Inflammatory macrophage treated with lipopolysaccharide for 1 hour (primary cell): ENCODE results near the gene PROC.

Experiments
- DNase-seq, 2 donors: peaks; one replicate each; pipeline ENCODE4 v3.0.0-alpha.2; 2020 to 2022

PROC gene

DNA sequence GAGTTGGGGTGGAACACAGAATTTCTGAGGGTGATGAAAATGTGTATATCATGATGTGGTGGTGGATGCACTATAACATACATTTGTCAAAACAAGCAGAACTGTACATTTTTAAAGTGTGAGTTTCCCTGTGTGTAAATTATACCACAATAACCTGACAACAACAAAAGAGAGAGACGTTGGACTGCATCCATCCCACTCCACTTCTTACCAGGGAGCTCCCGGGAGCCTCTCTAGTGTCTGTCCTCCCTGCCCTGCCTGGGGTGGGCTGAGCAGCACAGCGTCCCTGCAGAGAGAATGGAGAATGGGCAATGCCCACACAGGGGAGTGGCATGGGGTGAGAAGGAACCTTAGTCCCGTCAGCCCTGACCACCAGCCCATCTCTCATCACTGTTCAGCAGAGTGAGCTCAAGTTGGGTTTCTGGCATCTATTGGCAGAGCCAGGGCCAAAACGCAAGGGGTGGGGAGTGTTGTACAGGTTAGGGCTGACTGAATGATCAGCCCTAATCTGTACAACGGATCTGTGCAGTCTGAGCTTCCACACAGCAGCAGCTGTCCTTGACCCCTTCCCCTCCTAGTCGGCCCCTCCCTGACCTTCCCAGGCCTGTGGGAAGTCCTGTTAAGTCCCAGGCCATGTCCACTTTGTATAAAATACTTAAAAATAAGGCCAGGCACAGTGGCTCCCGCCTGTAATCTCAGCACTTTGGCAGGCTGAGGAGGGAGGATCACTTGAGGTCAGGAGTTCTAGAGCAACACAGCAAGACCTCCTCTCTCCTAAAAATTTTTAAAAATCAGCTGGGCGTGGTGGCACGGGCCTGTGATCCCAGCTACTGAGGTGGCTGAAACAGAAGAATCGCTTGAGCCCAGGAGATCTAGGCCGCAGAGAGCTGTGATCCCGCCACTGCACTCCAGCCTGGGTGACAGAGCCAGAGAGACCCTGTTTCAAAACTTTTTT, 3.3 kb upstream of the PROC start:
- DNase-seq: no peak

DNA sequence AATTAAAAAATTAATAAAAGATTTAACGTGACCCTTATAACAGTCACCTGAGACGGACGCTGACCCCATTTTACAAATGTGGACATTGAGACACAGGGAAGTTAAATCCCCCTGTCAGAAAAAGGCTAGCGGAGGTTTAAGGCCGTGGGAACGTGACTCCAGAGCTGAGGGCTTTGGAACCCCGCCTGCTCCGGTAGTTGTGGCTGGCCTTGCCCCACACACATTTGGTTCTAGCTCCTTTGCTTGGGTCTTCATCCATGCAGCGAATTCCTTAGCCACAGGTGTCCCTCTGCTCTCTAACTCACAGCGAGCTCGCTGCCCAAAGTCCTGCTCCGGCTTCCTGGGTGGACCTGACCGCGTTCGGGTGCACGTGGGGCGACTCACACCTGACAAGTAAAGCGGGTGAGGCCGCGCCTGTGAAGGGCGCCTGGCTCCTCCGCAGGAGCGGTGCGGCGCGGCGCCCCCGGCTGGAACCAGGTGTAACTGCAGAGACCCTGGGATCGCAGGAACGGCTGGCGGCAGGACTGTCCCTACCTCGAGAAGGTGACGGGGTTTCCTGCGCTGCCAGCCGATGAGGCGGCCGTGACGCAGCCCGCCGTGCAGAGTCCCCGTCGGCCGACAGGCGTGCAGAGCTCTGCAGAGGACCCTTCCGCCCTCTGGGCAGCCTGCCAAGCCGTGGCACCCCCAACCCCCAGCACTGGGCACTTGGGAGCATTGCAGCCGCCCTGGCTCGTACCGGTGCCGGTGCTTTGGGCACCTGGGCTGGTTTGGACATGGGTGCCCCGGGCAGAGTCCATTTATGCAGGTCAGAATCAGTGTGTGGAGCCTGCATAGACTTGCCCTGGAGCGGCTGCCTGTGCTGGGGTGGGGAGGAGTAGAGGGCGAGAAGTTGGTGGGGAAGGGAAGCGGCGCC, 2.4 kb upstream of the PROC start:
- no peak for DNase-seq

DNA sequence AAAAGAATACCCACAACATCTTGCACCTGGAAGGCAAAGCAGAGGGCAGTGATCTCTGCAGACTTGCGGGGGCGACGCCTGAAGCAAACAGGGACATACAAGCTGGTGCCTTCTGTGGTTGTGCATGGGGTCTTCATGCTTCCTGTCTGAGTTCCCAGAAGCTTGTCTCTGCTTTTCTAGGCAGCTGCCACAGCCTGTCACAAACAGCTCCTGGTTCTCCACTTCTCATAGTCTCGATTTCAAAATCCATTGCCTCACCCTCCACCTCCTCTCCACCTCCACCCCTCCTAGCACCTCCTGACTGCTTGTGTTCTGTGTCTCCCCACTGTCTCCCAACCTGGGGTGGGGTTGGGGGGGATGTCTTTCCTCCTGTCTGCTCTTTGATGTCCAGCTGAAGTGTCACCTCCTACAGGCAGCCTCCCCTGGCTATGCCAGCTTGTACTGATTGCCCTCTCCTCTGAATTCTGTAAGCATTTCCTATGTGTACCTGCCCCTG, 1.7 kb upstream of the PROC start:
- DNase-seq: no peak

DNA sequence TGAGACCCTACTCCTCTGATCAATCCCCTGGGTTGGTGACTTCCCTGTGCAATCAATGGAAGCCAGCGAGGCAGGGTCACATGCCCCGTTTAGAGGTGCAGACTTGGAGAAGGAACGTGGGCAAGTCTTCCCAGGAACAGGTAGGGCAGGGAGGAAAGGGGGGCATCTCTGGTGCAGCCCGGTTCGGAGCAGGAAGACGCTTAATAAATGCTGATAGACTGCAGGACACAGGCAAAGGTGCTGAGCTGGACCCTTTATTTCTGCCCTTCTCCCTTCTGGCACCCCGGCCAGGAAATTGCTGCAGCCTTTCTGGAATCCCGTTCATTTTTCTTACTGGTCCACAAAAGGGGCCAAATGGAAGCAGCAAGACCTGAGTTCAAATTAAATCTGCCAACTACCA, 821 bp upstream of the PROC start:
- no peak for DNase-seq

DNA sequence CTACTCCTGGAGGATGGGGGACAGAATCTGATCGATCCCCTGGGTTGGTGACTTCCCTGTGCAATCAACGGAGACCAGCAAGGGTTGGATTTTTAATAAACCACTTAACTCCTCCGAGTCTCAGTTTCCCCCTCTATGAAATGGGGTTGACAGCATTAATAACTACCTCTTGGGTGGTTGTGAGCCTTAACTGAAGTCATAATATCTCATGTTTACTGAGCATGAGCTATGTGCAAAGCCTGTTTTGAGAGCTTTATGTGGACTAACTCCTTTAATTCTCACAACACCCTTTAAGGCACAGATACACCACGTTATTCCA, 844 bp downstream of the PROC start:
- no peak for DNase-seq

DNA sequence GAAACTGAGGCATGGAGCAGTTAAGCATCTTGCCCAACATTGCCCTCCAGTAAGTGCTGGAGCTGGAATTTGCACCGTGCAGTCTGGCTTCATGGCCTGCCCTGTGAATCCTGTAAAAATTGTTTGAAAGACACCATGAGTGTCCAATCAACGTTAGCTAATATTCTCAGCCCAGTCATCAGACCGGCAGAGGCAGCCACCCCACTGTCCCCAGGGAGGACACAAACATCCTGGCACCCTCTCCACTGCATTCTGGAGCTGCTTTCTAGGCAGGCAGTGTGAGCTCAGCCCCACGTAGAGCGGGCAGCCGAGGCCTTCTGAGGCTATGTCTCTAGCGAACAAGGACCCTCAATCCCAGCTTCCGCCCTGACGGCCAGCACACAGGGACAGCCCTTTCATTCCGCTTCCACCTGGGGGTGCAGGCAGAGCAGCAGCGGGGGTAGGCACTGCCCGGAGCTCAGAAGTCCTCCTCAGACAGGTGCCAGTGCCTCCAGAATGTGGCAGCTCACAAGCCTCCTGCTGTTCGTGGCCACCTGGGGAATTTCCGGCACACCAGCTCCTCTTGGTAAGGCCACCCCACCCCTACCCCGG, 1.3 kb downstream of the PROC start:
- DNase-seq: no peak

DNA sequence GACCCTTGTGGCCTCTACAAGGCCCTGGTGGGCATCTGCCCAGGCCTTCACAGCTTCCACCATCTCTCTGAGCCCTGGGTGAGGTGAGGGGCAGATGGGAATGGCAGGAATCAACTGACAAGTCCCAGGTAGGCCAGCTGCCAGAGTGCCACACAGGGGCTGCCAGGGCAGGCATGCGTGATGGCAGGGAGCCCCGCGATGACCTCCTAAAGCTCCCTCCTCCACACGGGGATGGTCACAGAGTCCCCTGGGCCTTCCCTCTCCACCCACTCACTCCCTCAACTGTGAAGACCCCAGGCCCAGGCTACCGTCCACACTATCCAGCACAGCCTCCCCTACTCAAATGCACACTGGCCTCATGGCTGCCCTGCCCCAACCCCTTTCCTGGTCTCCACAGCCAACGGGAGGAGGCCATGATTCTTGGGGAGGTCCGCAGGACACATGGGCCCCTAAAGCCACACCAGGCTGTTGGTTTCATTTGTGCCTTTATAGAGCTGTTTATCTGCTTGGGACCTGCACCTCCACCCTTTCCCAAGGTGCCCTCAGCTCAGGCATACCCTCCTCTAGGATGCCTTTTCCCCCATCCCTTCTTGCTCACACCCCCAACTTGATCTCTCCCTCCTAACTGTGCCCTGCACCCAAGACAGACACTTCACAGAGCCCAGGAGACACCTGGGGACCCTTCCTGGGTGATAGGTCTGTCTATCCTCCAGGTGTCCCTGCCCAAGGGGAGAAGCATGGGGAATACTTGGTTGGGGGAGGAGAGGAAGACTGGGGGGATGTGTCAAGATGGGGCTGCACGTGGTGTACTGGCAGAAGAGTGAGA, 2.0 kb downstream of the PROC start:
- DNase-seq: no peak

DNA sequence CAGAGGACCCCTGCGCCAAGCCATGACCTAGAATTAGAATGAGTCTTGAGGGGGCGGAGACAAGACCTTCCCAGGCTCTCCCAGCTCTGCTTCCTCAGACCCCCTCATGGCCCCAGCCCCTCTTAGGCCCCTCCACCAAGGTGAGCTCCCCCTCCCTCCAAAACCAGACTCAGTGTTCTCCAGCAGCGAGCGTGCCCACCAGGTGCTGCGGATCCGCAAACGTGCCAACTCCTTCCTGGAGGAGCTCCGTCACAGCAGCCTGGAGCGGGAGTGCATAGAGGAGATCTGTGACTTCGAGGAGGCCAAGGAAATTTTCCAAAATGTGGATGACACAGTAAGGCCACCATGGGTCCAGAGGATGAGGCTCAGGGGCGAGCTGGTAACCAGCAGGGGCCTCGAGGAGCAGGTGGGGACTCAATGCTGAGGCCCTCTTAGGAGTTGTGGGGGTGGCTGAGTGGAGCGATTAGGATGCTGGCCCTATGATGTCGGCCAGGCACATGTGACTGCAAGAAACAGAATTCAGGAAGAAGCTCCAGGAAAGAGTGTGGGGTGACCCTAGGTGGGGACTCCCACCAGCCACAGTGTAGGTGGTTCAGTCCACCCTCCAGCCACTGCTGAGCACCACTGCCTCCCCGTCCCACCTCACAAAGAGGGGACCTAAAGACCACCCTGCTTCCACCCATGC, 3.0 kb downstream of the PROC start:
- no peak for DNase-seq

DNA sequence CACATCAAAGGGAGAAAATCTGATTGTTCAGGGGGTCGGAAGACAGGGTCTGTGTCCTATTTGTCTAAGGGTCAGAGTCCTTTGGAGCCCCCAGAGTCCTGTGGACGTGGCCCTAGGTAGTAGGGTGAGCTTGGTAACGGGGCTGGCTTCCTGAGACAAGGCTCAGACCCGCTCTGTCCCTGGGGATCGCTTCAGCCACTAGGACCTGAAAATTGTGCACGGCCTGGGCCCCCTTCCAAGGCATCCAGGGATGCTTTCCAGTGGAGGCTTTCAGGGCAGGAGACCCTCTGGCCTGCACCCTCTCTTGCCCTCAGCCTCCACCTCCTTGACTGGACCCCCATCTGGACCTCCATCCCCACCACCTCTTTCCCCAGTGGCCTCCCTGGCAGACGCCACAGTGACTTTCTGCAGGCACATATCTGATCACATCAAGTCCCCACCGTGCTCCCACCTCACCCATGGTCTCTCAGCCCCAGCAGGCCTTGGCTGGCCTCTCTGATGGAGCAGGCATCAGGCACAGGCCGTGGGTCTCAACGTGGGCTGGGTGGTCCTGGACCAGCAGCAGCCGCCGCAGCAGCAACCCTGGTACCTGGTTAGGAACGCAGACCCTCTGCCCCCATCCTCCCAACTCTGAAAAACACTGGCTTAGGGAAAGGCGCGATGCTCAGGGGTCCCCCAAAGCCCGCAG, 3.8 kb downstream of the PROC start:
- DNase-seq: no peak

DNA sequence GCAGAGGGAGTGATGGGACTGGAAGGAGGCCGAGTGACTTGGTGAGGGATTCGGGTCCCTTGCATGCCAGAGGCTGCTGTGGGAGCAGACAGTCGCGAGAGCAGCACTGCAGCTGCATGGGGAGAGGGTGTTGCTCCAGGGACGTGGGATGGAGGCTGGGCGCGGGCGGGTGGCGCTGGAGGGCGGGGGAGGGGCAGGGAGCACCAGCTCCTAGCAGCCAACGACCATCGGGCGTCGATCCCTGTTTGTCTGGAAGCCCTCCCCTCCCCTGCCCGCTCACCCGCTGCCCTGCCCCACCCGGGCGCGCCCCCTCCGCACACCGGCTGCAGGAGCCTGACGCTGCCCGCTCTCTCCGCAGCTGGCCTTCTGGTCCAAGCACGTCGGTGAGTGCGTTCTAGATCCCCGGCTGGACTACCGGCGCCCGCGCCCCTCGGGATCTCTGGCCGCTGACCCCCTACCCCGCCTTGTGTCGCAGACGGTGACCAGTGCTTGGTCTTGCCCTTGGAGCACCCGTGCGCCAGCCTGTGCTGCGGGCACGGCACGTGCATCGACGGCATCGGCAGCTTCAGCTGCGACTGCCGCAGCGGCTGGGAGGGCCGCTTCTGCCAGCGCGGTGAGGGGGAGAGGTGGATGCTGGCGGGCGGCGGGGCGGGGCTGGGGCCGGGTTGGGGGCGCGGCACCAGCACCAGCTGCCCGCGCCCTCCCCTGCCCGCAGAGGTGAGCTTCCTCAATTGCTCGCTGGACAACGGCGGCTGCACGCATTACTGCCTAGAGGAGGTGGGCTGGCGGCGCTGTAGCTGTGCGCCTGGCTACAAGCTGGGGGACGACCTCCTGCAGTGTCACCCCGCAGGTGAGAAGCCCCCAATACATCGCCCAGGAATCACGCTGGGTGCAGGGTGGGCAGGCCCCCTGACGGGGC, 4.6 kb downstream of the PROC start:
- no peak for DNase-seq

DNA sequence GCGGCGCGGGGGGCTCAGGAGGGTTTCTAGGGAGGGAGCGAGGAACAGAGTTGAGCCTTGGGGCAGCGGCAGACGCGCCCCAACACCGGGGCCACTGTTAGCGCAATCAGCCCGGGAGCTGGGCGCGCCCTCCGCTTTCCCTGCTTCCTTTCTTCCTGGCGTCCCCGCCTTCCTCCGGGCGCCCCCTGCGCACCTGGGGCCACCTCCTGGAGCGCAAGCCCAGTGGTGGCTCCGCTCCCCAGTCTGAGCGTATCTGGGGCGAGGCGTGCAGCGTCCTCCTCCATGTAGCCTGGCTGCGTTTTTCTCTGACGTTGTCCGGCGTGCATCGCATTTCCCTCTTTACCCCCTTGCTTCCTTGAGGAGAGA, 5.2 kb downstream of the PROC start:
- no peak for DNase-seq

DNA sequence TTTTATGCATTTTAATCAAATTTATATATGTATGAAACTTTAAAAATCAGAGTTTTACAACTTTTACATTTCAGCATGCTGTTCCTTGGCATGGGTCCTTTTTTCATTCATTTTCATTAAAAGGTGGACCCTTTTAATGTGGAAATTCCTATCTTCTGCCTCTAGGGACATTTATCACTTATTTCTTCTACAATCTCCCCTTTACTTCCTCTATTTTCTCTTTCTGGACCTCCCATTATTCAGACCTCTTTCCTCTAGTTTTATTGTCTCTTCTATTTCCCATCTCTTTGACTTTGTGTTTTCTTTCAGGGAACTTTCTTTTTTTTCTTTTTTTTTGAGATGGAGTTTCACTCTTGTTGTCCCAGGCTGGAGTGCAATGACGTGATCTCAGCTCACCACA, 5.7 kb downstream of the PROC start:
- no peak for DNase-seq

DNA sequence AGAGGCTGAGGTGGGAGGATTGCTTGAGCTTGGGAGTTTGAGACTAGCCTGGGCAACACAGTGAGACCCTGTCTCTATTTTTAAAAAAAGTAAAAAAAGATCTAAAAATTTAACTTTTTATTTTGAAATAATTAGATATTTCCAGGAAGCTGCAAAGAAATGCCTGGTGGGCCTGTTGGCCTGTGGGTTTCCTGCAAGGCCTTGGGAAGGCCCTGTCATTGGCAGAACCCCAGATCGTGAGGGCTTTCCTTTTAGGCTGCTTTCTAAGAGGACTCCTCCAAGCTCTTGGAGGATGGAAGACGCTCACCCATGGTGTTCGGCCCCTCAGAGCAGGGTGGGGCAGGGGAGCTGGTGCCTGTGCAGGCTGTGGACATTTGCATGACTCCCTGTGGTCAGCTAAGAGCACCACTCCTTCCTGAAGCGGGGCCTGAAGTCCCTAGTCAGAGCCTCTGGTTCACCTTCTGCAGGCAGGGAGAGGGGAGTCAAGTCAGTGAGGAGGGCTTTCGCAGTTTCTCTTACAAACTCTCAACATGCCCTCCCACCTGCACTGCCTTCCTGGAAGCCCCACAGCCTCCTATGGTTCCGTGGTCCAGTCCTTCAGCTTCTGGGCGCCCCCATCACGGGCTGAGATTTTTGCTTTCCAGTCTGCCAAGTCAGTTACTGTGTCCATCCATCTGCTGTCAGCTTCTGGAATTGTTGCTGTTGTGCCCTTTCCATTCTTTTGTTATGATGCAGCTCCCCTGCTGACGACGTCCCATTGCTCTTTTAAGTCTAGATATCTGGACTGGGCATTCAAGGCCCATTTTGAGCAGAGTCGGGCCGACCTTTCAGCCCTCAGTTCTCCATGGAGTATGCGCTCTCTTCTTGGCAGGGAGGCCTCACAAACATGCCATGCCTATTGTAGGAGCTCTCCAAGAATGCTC, 6.6 kb downstream of the PROC start:
- DNase-seq: no peak

DNA sequence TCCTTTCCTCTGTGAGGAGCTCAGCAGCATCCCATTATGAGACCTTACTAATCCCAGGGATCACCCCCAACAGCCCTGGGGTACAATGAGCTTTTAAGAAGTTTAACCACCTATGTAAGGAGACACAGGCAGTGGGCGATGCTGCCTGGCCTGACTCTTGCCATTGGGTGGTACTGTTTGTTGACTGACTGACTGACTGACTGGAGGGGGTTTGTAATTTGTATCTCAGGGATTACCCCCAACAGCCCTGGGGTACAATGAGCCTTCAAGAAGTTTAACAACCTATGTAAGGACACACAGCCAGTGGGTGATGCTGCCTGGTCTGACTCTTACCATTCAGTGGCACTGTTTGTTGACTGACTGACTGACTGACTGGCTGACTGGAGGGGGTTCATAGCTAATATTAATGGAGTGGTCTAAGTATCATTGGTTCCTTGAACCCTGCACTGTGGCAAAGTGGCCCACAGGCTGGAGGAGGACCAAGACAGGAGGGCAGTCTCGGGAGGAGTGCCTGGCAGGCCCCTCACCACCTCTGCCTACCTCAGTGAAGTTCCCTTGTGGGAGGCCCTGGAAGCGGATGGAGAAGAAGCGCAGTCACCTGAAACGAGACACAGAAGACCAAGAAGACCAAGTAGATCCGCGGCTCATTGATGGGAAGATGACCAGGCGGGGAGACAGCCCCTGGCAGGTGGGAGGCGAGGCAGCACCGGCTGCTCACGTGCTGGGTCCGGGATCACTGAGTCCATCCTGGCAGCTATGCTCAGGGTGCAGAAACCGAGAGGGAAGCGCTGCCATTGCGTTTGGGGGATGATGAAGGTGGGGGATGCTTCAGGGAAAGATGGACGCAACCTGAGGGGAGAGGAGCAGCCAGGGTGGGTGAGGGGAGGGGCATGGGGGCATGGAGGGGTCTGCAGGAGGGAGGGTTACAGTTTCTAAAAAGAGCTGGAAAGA, 7.6 kb downstream of the PROC start:
- DNase-seq: no peak

DNA sequence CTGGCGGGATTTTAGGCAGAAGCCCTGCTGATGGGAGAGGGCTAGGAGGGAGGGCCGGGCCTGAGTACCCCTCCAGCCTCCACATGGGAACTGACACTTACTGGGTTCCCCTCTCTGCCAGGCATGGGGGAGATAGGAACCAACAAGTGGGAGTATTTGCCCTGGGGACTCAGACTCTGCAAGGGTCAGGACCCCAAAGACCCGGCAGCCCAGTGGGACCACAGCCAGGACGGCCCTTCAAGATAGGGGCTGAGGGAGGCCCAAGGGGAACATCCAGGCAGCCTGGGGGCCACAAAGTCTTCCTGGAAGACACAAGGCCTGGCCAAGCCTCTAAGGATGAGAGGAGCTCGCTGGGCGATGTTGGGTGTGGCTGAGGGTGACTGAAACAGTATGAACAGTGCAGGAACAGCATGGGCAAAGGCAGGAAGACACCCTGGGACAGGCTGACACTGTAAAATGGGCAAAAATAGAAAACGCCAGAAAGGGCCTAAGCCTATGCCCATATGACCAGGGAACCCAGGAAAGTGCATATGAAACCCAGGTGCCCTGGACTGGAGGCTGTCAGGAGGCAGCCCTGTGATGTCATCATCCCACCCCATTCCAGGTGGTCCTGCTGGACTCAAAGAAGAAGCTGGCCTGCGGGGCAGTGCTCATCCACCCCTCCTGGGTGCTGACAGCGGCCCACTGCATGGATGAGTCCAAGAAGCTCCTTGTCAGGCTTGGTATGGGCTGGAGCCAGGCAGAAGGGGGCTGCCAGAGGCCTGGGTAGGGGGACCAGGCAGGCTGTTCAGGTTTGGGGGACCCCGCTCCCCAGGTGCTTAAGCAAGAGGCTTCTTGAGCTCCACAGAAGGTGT, 8.5 kb downstream of the PROC start:
- no peak for DNase-seq

DNA sequence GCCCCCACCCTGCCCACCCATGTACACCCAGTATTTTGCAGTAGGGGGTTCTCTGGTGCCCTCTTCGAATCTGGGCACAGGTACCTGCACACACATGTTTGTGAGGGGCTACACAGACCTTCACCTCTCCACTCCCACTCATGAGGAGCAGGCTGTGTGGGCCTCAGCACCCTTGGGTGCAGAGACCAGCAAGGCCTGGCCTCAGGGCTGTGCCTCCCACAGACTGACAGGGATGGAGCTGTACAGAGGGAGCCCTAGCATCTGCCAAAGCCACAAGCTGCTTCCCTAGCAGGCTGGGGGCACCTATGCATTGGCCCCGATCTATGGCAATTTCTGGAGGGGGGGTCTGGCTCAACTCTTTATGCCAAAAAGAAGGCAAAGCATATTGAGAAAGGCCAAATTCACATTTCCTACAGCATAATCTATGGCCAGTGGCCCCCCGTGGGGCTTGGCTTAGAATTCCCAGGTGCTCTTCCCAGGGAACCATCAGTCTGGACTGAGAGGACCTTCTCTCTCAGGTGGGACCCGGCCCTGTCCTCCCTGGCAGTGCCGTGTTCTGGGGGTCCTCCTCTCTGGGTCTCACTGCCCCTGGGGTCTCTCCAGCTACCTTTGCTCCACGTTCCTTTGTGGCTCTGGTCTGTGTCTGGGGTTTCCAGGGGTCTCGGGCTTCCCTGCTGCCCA, 9.3 kb downstream of the PROC start:
- no peak for DNase-seq
